Esophagus muscularis mucosa (tissue), 4 donors: ENCODE results near the gene VEZF1. TPM values are rescaled to one million over a fixed set of nuclear protein-coding genes. Genes with fewer than 3 reads are reported as not detected.

Experiments used
- DNase-seq: peaks from one replicate; pipeline ENCODE4 v3.0.0-alpha.2; 2017; ENCODE audit errors: extremely low spot score
- H3K27ac ChIP-seq, 4 donors: fragments of 200-600 bp; sonication (generic); replicated peaks in 1 of 4; 1 replicate in 3 of 4; 2 replicates in 1 of 4; pipeline ENCODE4 v1.5.1; 2016 to 2019; ENCODE audit warnings: mild to moderate bottlenecking in 1 of 4
- H3K27me3 ChIP-seq, 4 donors: fragments of 200-600 bp; sonication (generic); one replicate each; pipeline versions ENCODE4 v1.5.1 to v1.6.0; 2016 to 2019
- H3K36me3 ChIP-seq, 4 donors: fragments of 200-600 bp; sonication (generic); one replicate each; pipeline ENCODE4 v1.5.1; 2016 to 2019
- H3K4me1 ChIP-seq, 4 donors: fragments of 200-600 bp; sonication (generic); one replicate each; pipeline ENCODE4 v1.5.1; 2016 to 2019
- H3K4me3 ChIP-seq, 4 donors: fragments of 200-600 bp; sonication (generic); 1 replicate in 2 of 4; 2 replicates in 2 of 4; pipeline ENCODE4 v1.5.1; 2016 to 2019; ENCODE audit warnings: mild to moderate bottlenecking in 4 of 4, moderate library complexity in 1 of 4
- H3K9me3 ChIP-seq, 4 donors: fragments of 200-600 bp; sonication (generic); 1 replicate in 3 of 4; 2 replicates in 1 of 4; pipeline ENCODE4 v1.5.1; 2016 to 2019
- CTCF ChIP-seq, 3 experiments: fragments of 200-600 bp in 2 of 3; fragments of 450-650 bp in 1 of 3; sonication (generic) in 2 of 3; IDR thresholded peaks; one replicate each; pipeline ENCODE4 v1.5.1; 2017 to 2019; ENCODE audit warnings: antibody characterized with exemption in 3 of 3, mild to moderate bottlenecking in 2 of 3, moderate library complexity in 1 of 3
- EP300 ChIP-seq: sonication (generic); formaldehyde crosslinking; IDR thresholded peaks from one replicate; pipeline ENCODE4 v1.6.1; 2017; ENCODE audit warnings: antibody characterized with exemption
- POLR2A ChIP-seq: fragments of 450-650 bp; IDR thresholded peaks from one replicate; pipeline ENCODE4 v1.6.1; 2017; ENCODE audit warnings: antibody characterized with exemption, moderate library complexity, mild to moderate bottlenecking, low read depth
- POLR2AphosphoS5 ChIP-seq, 2 donors: sonication (generic); formaldehyde crosslinking; IDR thresholded peaks; one replicate each; pipeline ENCODE4 v1.6.1; 2017; ENCODE audit warnings: antibody characterized with exemption in 2 of 2
- WGBS: methylation state at CpG from one replicate; pipeline ENCODE4 v1.1.5; 2018; 5-methylcytosine and 5-hydroxymethylcytosine counted together
- intact Hi-C: fragments of 100-400 bp; cut with DNase I; formaldehyde crosslinking; loops from one replicate; pipeline ENCODE4 v1.15.1; 2023
- total RNA-seq, 4 donors: library from RNA; depleted of rRNA; stranded (reverse); fragments of >200 nt; gene quantifications; one replicate each; pipeline versions ENCODE4 v1.1.0 to v1.2.1, GENCODE V29; 2016

The VEZF1 gene
- total RNA-seq, 4 donors from 2014 or later = 98.9 to 154 (median 121) TPM

- intact Hi-C loops = no loop called here
- Histone ChIP-seq H3K4me1 (peaks cover 98 to 100% (median 100%) of the 10 kb centered on the region in 4 donors), H3K9me3 (no peaks in the 10 kb centered on the region), H3K27ac (peak overlapping the region; percentile 98 to 100 (median 100)), H3K36me3 (no peaks in the 10 kb centered on the region), H3K27me3 (no peaks in the 10 kb centered on the region), H3K4me3 (no peak overlapping the region)
- WGBS = 83% methylated on average over 2 of the region's 2 CpGs
- DNase-seq = no peak
- TF ChIP-seq POLR2A (no peak), EP300 (no peak), POLR2AphosphoS5 (IDR thresholded peaks at IDR 0.05) (no peak), CTCF (IDR thresholded peaks at IDR 0.05) (no peak)
These were observed 50.6 kb downstream of the VEZF1 start for GRCh38 chr17:57937492-57937891.

- no peaks in the 10 kb centered on the region for H3K27me3 ChIP-seq
- H3K27ac ChIP-seq = peak overlapping the region; percentile 98 to 100 (median 100)
- peaks cover 97 to 100% (median 100%) of the 10 kb centered on the region in 4 donors for H3K4me1 ChIP-seq
- DNase-seq = no peak
- intact Hi-C loops = no loop called here
- H3K36me3 ChIP-seq = no peaks in the 10 kb centered on the region
- H3K9me3 ChIP-seq = no peaks in the 10 kb centered on the region
- TF ChIP-seq CTCF (IDR thresholded peaks at IDR 0.05) = no peak
- peak; percentile 50 to 54 for TF ChIP-seq POLR2AphosphoS5 (IDR thresholded peaks at IDR 0.05)
- TF ChIP-seq POLR2A = no peak
- TF ChIP-seq EP300 = no peak
- H3K4me3 ChIP-seq = peak overlapping the region; percentile 1 to 34 (median 18)
- WGBS = 40% methylated on average over 11 of the region's 11 CpGs
These were observed 51.9 kb downstream of the VEZF1 start for GRCh38 chr17:57935833-57936807.

- H3K4me1 ChIP-seq = peaks cover 95 to 100% (median 100%) of the 10 kb centered on the region in 4 donors
- intact Hi-C loops = no loop called here
- no peaks in the 10 kb centered on the region for H3K27me3 ChIP-seq
- H3K36me3 ChIP-seq = no peaks in the 10 kb centered on the region
- 66% methylated on average over 12 of the region's 12 CpGs for WGBS
- peak overlapping the region; percentile 98 to 100 (median 100) for H3K27ac ChIP-seq
- TF ChIP-seq POLR2AphosphoS5 (IDR thresholded peaks at IDR 0.05) (no peak), POLR2A (no peak), EP300 (no peak), CTCF (IDR thresholded peaks at IDR 0.05) (no peak)
- H3K4me3 ChIP-seq = no peak overlapping the region
- H3K9me3 ChIP-seq = no peaks in the 10 kb centered on the region
- no peak for DNase-seq
These were observed 56.4 kb downstream of the VEZF1 start for GRCh38 chr17:57931488-57932137.

DNA sequence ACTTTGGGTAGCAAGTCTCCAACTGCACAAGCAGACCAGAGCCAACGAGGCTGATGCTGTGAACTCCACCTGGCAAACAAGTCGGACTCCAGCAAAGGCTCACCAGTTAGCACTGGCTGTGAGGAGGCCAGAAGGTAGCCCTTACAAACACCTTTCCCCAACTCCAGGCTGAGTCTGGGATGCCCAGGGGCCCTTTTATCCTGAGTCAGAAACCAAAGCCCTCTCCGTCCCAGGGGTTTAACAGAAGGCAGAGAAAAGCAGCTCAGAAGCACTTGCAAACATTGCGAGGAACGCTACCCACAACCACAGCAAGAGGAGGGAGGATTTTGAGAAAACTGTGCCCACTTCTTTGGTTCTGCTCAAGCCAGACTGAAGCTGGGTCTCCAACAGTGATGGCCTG, 57.8 kb downstream of the VEZF1 start:
- WGBS = 71% methylated on average over 4 of the region's 5 CpGs
- H3K27ac ChIP-seq = peak overlapping the region; percentile 98 to 100 (median 100)
- H3K36me3 ChIP-seq = no peaks in the 10 kb centered on the region
- no peaks in the 10 kb centered on the region for H3K27me3 ChIP-seq
- TF ChIP-seq EP300 (no peak), POLR2AphosphoS5 (IDR thresholded peaks at IDR 0.05) (no peak), CTCF (IDR thresholded peaks at IDR 0.05) (no peak), POLR2A (no peak)
- H3K4me3 ChIP-seq = no peak overlapping the region
- no peak for DNase-seq
- no peaks in the 10 kb centered on the region for H3K9me3 ChIP-seq
- intact Hi-C loops = no loop called here
- peaks cover 94 to 100% (median 100%) of the 10 kb centered on the region in 4 donors for H3K4me1 ChIP-seq
